HEK293 (cell line): ENCODE data around the gene CASP7.

ENCODE experiments used
- KLF1 ChIP-seq: fragments of 450-650 bp; formaldehyde crosslinking; IDR thresholded peaks from 2 replicates; pipeline ENCODE4 v1.5.1; 2016; ENCODE audit warnings: missing biosample characterization, missing genetic modification characterization
- PBX3 ChIP-seq: sonication (generic); formaldehyde crosslinking; IDR thresholded peaks from 2 replicates; pipeline ENCODE4 v1.8.1; 2022; ENCODE audit warnings: mild to moderate bottlenecking, moderate library complexity, missing genetic modification reagents
- PRDM10 ChIP-seq: fragments of 450-650 bp; formaldehyde crosslinking; IDR thresholded peaks from 2 replicates; pipeline ENCODE4 v1.5.1; 2016; ENCODE audit warnings: missing biosample characterization, missing genetic modification characterization
- PRDM2 ChIP-seq: fragments of 450-650 bp; formaldehyde crosslinking; IDR thresholded peaks from 2 replicates; pipeline ENCODE4 v1.5.1; 2016; ENCODE audit warnings: missing biosample characterization, missing genetic modification characterization, borderline replicate concordance
- ZBTB7A ChIP-seq: fragments of 450-650 bp; formaldehyde crosslinking; IDR thresholded peaks from 2 replicates; pipeline ENCODE4 v1.5.1; 2016; ENCODE audit warnings: low read depth, missing biosample characterization, missing genetic modification characterization
- ZNF174 ChIP-seq: fragments of 450-650 bp; formaldehyde crosslinking; IDR thresholded peaks from 2 replicates; pipeline ENCODE4 v1.5.0; 2017; ENCODE audit warnings: missing biosample characterization, mild to moderate bottlenecking, missing genetic modification characterization
- ZNF175 ChIP-seq: fragments of 450-650 bp; formaldehyde crosslinking; IDR thresholded peaks from 2 replicates; pipeline ENCODE4 v1.5.1; 2016; ENCODE audit warnings: missing biosample characterization, missing genetic modification characterization
- ZNF18 ChIP-seq: fragments of 450-650 bp; formaldehyde crosslinking; IDR thresholded peaks from 2 replicates; pipeline ENCODE4 v1.5.1; 2016; ENCODE audit warnings: missing biosample characterization, missing genetic modification characterization
- ZNF362 ChIP-seq: fragments of 450-650 bp; formaldehyde crosslinking; IDR thresholded peaks from 2 replicates; pipeline ENCODE4 v1.5.1; 2016; ENCODE audit warnings: missing biosample characterization, missing genetic modification characterization
- ZNF600 ChIP-seq: fragments of 450-650 bp; formaldehyde crosslinking; IDR thresholded peaks from 2 replicates; pipeline ENCODE4 v1.5.1; 2016; ENCODE audit warnings: missing biosample characterization, missing genetic modification characterization
- ZNF610 ChIP-seq: fragments of 450-650 bp; formaldehyde crosslinking; IDR thresholded peaks from 2 replicates; pipeline ENCODE4 v1.5.1; 2016; ENCODE audit warnings: missing biosample characterization, missing genetic modification characterization, borderline replicate concordance
- ZNF692 ChIP-seq: fragments of 450-650 bp; formaldehyde crosslinking; IDR thresholded peaks from 2 replicates; pipeline ENCODE4 v1.5.1; 2016; ENCODE audit warnings: missing biosample characterization, missing genetic modification characterization
- ZNF768 ChIP-seq: fragments of 450-650 bp; formaldehyde crosslinking; IDR thresholded peaks from 2 replicates; pipeline ENCODE4 v1.5.1; 2018; ENCODE audit warnings: missing biosample characterization, mild to moderate bottlenecking, missing genetic modification characterization
- ZNF776 ChIP-seq: fragments of 450-650 bp; formaldehyde crosslinking; IDR thresholded peaks from 2 replicates; pipeline ENCODE4 v1.5.0; 2017; ENCODE audit warnings: missing biosample characterization, missing genetic modification characterization, borderline replicate concordance
- TF ChIP-seq, protein P1 (sequence below): IDR thresholded peaks from 2 replicates; pipeline ENCODE4 v1.6.1; 2011; ENCODE audit warnings: mild to moderate bottlenecking, low read depth, low read length, borderline replicate concordance
- TF ChIP-seq, protein P2 (sequence below): fragments of 450-650 bp; formaldehyde crosslinking; IDR thresholded peaks from 2 replicates; pipeline ENCODE4 v1.5.1; 2016; ENCODE audit warnings: missing biosample characterization, missing genetic modification characterization
- TF ChIP-seq, protein P3 (sequence below): fragments of 450-650 bp; formaldehyde crosslinking; IDR thresholded peaks from 2 replicates; pipeline ENCODE4 v1.5.1; 2017; ENCODE audit warnings: missing biosample characterization, missing genetic modification characterization

CASP7 gene

DNA sequence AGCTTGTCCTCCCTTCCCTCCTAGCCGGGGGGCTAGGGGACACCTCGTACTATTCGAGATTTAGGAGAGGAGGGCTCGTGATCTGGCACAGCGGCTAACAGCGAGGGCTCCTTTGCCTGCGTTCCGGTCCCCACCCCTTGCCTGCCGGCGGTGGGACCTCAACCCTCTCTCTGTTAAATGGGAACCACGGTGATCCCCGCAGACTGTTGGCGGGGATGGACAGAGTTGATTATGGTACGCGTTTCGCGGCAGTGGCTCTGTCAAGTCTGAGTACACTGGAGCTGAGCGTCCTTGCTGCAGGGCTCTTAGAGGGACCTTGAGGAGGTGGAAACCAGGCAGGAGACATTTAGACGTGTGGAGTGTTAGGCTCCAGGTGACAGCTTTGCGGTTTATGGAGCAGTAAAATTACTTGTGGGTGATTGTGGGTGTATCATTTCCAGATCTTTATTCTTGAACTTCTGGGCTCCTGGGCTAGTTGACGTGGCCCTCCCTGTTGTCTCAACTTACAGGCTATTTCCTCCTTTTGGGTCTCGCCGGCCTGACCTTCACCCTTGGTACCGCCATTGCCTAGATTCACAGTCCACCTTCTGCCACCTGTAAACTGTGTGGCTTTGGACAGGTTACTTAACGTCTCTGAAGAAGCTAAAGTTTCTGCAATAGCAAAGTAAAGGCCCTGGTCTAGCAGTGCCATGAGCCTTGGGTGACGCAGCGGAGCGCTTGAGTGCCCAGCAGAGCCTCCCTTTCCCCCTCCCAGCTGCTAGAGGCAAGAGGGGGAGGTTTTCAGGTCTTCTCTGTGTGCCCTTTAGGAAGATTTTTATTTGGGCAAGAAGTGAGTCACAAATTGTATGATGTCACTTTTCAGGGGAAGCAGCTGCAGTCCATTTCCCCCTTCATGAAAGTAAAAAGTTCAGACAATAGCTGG, 739 bp downstream of the CASP7 start (continued):
- TF ChIP-seq ZNF18 (tag by site-specific recombination) = no peak
- no peak for TF ChIP-seq ZNF362 (tag by site-specific recombination)
- TF ChIP-seq ZNF174 (tag by site-specific recombination) = no peak
- no peak for TF ChIP-seq ZNF175
- TF ChIP-seq, protein P1, sequence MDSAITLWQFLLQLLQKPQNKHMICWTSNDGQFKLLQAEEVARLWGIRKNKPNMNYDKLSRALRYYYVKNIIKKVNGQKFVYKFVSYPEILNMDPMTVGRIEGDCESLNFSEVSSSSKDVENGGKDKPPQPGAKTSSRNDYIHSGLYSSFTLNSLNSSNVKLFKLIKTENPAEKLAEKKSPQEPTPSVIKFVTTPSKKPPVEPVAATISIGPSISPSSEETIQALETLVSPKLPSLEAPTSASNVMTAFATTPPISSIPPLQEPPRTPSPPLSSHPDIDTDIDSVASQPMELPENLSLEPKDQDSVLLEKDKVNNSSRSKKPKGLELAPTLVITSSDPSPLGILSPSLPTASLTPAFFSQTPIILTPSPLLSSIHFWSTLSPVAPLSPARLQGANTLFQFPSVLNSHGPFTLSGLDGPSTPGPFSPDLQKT = no peak
- no peak for TF ChIP-seq ZNF610
- TF ChIP-seq, protein P2, sequence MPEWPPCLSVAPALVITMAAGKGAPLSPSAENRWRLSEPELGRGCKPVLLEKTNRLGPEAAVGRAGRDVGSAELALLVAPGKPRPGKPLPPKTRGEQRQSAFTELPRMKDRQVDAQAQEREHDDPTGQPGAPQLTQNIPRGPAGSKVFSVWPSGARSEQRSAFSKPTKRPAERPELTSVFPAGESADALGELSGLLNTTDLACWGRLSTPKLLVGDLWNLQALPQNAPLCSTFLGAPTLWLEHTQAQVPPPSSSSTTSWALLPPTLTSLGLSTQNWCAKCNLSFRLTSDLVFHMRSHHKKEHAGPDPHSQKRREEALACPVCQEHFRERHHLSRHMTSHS (tag by site-specific recombination) = no peak
- no peak for TF ChIP-seq ZBTB7A
- TF ChIP-seq ZNF776 (tag by site-specific recombination) = no peak
- TF ChIP-seq ZNF768 = peak; percentile 71; the same call in 1 of the 2 replicates
- TF ChIP-seq PBX3 (CRISPR knock-in tag) = no peak
- TF ChIP-seq PRDM2 (tag by site-specific recombination) = no peak
- TF ChIP-seq KLF1 (tag by site-specific recombination) = no peak
- TF ChIP-seq ZNF692 (tag by site-specific recombination) = peak; percentile 48
- no peak for TF ChIP-seq ZNF600
- 0 out of 2 replicates have a peak, but pooled peaks have one; percentile 34 for TF ChIP-seq PRDM10 (tag by site-specific recombination)
- TF ChIP-seq, protein P3, sequence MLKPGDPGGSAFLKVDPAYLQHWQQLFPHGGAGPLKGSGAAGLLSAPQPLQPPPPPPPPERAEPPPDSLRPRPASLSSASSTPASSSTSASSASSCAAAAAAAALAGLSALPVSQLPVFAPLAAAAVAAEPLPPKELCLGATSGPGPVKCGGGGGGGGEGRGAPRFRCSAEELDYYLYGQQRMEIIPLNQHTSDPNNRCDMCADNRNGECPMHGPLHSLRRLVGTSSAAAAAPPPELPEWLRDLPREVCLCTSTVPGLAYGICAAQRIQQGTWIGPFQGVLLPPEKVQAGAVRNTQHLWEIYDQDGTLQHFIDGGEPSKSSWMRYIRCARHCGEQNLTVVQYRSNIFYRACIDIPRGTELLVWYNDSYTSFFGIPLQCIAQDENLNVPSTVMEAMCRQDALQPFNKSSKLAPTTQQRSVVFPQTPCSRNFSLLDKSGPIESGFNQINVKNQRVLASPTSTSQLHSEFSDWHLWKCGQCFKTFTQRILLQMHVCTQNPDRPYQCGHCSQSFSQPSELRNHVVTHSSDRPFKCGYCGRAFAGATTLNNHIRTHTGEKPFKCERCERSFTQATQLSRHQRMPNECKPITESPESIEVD (tag by site-specific recombination) = no peak
